Ovary (tissue), 9 donors: ENCODE results near the gene HS6ST3. TPM values are rescaled to one million over a fixed set of nuclear protein-coding genes. Genes with fewer than 3 reads are reported as not detected.
"Not testable (repeated sequence)": the region's sequence is repeated elsewhere in the genome, so short reads cannot be mapped to it uniquely, and the experiment has no call there.

Source experiments
- DNase-seq, 5 donors: peaks; one replicate each; pipeline ENCODE4 v3.0.0-alpha.2; 2019 to 2020
- H3K27ac ChIP-seq, 2 donors: fragments of 200-600 bp; one replicate each; pipeline versions ENCODE4 v1.5.1 to v1.8.0; 2019 to 2022
- H3K27me3 ChIP-seq: fragments of 200-600 bp; one replicate; pipeline ENCODE4 v1.8.0; 2022
- H3K36me3 ChIP-seq: fragments of 200-600 bp; sonication (generic); one replicate; pipeline ENCODE4 v1.5.1; 2019
- H3K4me1 ChIP-seq: one replicate; pipeline ENCODE4 v1.8.1; 2013; ENCODE audit warnings: mild to moderate bottlenecking, moderate library complexity; ENCODE audit not compliant: insufficient read depth
- H3K4me3 ChIP-seq: fragments of 200-600 bp; sonication (generic); one replicate; pipeline ENCODE4 v1.5.1; 2017
- H3K9me3 ChIP-seq, 2 donors: fragments of 200-600 bp in 1 of 2; sonication (generic) in 1 of 2; one replicate each; pipeline versions ENCODE4 v1.5.1 to v1.8.1; 2013 to 2019; ENCODE audit warnings: mild to moderate bottlenecking in 1 of 2, moderate library complexity in 1 of 2
- CTCF ChIP-seq, 3 donors: fragments of 450-650 bp in 2 of 3; fragments of 200-600 bp in 1 of 3; IDR thresholded peaks; one replicate each; pipeline versions ENCODE4 v1.5.1 to v1.8.0; 2016 to 2022; ENCODE audit warnings: antibody characterized with exemption in 3 of 3, mild to moderate bottlenecking in 1 of 3
- EP300 ChIP-seq: sonication (generic); formaldehyde crosslinking; IDR thresholded peaks from one replicate; pipeline ENCODE4 v1.6.1; 2017; ENCODE audit warnings: antibody characterized with exemption
- POLR2A ChIP-seq: fragments of 450-650 bp; IDR thresholded peaks from one replicate; pipeline ENCODE4 v1.6.1; 2017; ENCODE audit warnings: antibody characterized with exemption, mild to moderate bottlenecking, moderate library complexity
- WGBS, 3 donors: extraction: QIAGEN DNeasy Blood & Tissue Kit in 1 of 3; methylation state at CpG; one replicate each; pipeline versions ENCODE4 v1.1.5 to v1.1.7; 2013 to 2017; 5-methylcytosine and 5-hydroxymethylcytosine counted together
- intact Hi-C, 4 donors: fragments of 100-400 bp; cut with DNase I; formaldehyde crosslinking; loops; one replicate each; pipeline versions ENCODE4 v1.11.0 to v1.15.1; 2022 to 2023
- polyA plus RNA-seq, 2 donors: library from polyadenylated mRNA; stranded (reverse); fragments of 200-250 nt in 1 of 2; fragments of 350-450 nt in 1 of 2; fragmentation: Illumina TruSeq in 1 of 2; extraction: RNeasy Lipid Tissue Mini Kit (QIAGEN cat#74804) in 1 of 2; gene quantifications; one replicate each; pipeline ENCODE4 v1.2.3, GENCODE V29; 2013 to 2014
- total RNA-seq, 7 donors: library from RNA; depleted of rRNA in 2 of 7; stranded (reverse); fragments of >200 nt in 2 of 7; fragmentation: NEBNext Ultra II Directional in 3 of 7; extraction: Animal tissue kit (Norgen Biotek cat#: 25700) in 3 of 7; gene quantifications; one replicate each; pipeline versions ENCODE4 v1.1.0 to v1.2.4, GENCODE V29; 2016 to 2023
- donor health status: DM: no; HTN: no; CAD: no; lungs with moderate emphysema.
- donor health status: DM: no; HTN: no; CAD: no.
- donor health status: Bipolar disorder and iron deficiency.
- donor health status: DM: yes; HTN: yes; CAD: no.
- donor health status: DM: no; HTN: no; CAD: no.
- donor health status: DM: yes; HTN: yes; CAD: no.

Gene HS6ST3
- total and polyA plus RNA-seq, 9 donors: 0.05 to 0.46 (median 0.19) TPM; not detected in 3

GRCh38 chr13:96500953-96501352, 411.0 kb downstream of the HS6ST3 start:
- Histone ChIP-seq H3K9me3 (no peaks in the 10 kb centered on the region), H3K27ac (no peak overlapping the region), H3K4me1 (no peaks in the 10 kb centered on the region), H3K4me3 (no peak overlapping the region), H3K27me3 (no peaks in the 10 kb centered on the region), H3K36me3 (no peaks in the 10 kb centered on the region)
- intact Hi-C loops: no loop called here
- 53 to 59% (median 54%) methylated on average over 1 of the region's 1 CpG for WGBS, 3 donors
- DNase-seq: no peak
- TF ChIP-seq CTCF (IDR thresholded peaks at IDR 0.05) (no peak), EP300 (no peak), POLR2A (no peak)

DNA sequence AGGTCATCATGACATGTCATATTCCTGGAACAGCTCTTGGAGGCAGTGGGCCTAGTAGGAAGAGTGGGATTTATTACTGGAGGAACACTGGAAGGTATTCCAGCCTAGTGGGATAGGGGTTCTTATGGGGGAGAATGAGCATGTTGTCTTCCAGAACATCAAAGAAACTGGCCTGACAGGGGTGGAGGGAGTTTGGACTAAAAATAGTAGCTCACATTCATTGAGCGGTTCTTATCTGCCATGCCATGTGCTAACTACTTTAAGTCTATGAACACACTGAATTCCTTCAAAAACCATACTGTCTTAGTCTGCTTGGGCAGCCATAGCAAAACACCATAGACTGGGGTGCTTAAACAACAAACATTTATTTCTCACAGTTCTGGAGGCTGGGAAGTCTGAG, 413.6 kb downstream of the HS6ST3 start:
- Histone ChIP-seq H3K4me1 (no peaks in the 10 kb centered on the region), H3K9me3 (no peaks in the 10 kb centered on the region), H3K27ac (no peak overlapping the region), H3K36me3 (no peaks in the 10 kb centered on the region), H3K4me3 (no peak overlapping the region), H3K27me3 (no peaks in the 10 kb centered on the region)
- intact Hi-C loops: no loop called here
- TF ChIP-seq EP300: no peak
- no peak for TF ChIP-seq POLR2A
- no peak for TF ChIP-seq CTCF (IDR thresholded peaks at IDR 0.05)
- 63 to 68% (median 65%) methylated on average over 1 of the region's 1 CpG for WGBS, 3 donors
- DNase-seq: no peak

GRCh38 chr13:96511587-96511986, 421.7 kb downstream of the HS6ST3 start:
- no peak for TF ChIP-seq CTCF (IDR thresholded peaks at IDR 0.05)
- no peak for TF ChIP-seq POLR2A
- TF ChIP-seq EP300: no peak
- 71 to 84% (median 73%) methylated on average over 2 of the region's 2 CpGs for WGBS, 3 donors

GRCh38 chr13:96519380-96519779, 429.5 kb downstream of the HS6ST3 start:
- H3K4me3 ChIP-seq: no peak overlapping the region
- no peaks in the 10 kb centered on the region for H3K27me3 ChIP-seq
- WGBS, 3 donors: 70 to 87% (median 81%) methylated on average over 1 of the region's 1 CpG
- DNase-seq: no peak
- H3K4me1 ChIP-seq: no peaks in the 10 kb centered on the region
- intact Hi-C loops: loop anchor here in 1 of 4 donors (5.0 kb wide), 1 partner anchor 1852 kb away; no protein-coding TSS in a partner anchor
- H3K9me3 ChIP-seq: no peaks in the 10 kb centered on the region
- H3K27ac ChIP-seq: no peak overlapping the region
- no peaks in the 10 kb centered on the region for H3K36me3 ChIP-seq
- no peak for TF ChIP-seq POLR2A
- TF ChIP-seq CTCF (IDR thresholded peaks at IDR 0.05): no peak
- no peak for TF ChIP-seq EP300

More at GRCh38 chr13:96511587-96511986, 421.7 kb downstream of the HS6ST3 start:
- no peak overlapping the region for H3K4me3 ChIP-seq
- no peaks in the 10 kb centered on the region for H3K27me3 ChIP-seq
- no peaks in the 10 kb centered on the region for H3K9me3 ChIP-seq
- H3K4me1 ChIP-seq: no peaks in the 10 kb centered on the region
- intact Hi-C loops: no loop called here
- H3K27ac ChIP-seq: no peak overlapping the region
- H3K36me3 ChIP-seq: no peaks in the 10 kb centered on the region
- no peak for DNase-seq

- 84 to 89% (median 85%) methylated on average over 11 of the region's 11 CpGs for WGBS, 3 donors
- H3K4me3 ChIP-seq, DNase-seq, H3K27me3 ChIP-seq, H3K27ac ChIP-seq, H3K36me3 ChIP-seq, H3K4me1 ChIP-seq, H3K9me3 ChIP-seq, intact Hi-C loops: not testable (repeated sequence)
Measured at GRCh38 chr13:96524398-96525020, 434.6 kb downstream of the HS6ST3 start.
